ENCODE data around the gene SLC15A2. TPM values are rescaled to one million over a fixed set of nuclear protein-coding genes. Genes with fewer than 3 reads are reported as not detected.

SLC15A2 gene
- total RNA-seq, 2 experiments from 2014 or later: 0.69 to 0.75 TPM

DNA sequence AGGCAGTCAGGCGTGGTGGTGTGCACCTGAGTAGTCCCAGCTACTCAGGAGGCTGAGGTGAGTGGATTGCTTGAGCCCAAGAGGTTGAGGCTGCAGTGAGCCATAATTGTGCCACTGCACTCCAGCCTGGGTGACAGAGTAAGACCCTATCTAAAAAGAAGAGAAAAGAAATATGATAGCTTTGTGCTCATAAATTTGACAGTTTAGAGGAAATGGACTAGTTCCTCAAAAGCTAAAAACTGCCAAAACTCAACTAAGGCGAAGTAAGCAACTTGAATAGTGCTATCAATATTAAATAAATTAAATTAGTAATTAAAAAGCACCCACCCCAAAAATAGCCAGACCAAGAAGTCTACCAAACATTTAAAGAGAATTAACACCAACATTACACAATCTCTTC, 24.5 kb upstream of the SLC15A2 start:
- TF ChIP-seq, protein P1, sequence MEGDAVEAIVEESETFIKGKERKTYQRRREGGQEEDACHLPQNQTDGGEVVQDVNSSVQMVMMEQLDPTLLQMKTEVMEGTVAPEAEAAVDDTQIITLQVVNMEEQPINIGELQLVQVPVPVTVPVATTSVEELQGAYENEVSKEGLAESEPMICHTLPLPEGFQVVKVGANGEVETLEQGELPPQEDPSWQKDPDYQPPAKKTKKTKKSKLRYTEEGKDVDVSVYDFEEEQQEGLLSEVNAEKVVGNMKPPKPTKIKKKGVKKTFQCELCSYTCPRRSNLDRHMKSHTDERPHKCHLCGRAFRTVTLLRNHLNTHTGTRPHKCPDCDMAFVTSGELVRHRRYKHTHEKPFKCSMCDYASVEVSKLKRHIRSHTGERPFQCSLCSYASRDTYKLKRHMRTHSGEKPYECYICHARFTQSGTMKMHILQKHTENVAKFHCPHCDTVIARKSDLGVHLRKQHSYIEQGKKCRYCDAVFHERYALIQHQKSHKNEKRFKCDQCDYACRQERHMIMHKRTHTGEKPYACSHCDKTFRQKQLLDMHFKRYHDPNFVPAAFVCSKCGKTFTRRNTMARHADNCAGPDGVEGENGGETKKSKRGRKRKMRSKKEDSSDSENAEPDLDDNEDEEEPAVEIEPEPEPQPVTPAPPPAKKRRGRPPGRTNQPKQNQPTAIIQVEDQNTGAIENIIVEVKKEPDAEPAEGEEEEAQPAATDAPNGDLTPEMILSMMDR (IDR thresholded peaks at IDR 0.05): no peak
- H3K9me3 ChIP-seq (ENCODE audit: control insufficient read depth in 1 of 2, insufficient read depth in 1 of 2, low read length in 2 of 2): no peaks in the 10 kb centered on the region
- POLR2A ChIA-PET: no interaction called here
- CTCF ChIA-PET: no interaction called here
- H3K9me3 Mint-ChIP-seq: no peaks in the 10 kb centered on the region
- H3K4me3 Mint-ChIP-seq: no peak overlapping the region
- H3K4me3 ChIP-seq (ENCODE audit: low read length): no peak overlapping the region
- H3K36me3 ChIP-seq (ENCODE audit: insufficient read depth, low read length): no peaks in the 10 kb centered on the region
- intact Hi-C loops (cut with DNase I, micrococcal nuclease): no loop called here
- H3K4me1 Mint-ChIP-seq (ENCODE audit: low read depth): no peaks in the 10 kb centered on the region
- no peak overlapping the region for H3K27ac ChIP-seq (ENCODE audit: low read depth in 1 of 2, low read length in 2 of 2)
- no peaks in the 10 kb centered on the region for H3K27me3 Mint-ChIP-seq
- DNase-seq (no peak), ATAC-seq (ENCODE audit: poor library complexity) (no peak)
- H3K4me1 ChIP-seq (ENCODE audit: insufficient read depth, low read length): no peaks in the 10 kb centered on the region
- H3K36me3 Mint-ChIP-seq (ENCODE audit: low read depth): peaks cover 8% of the 10 kb centered on the region
- no peaks in the 10 kb centered on the region for H3K27me3 ChIP-seq (ENCODE audit: control insufficient read depth in 1 of 2, insufficient read depth in 2 of 2, low read length in 2 of 2)
- no peak overlapping the region for H3K27ac Mint-ChIP-seq

DNA sequence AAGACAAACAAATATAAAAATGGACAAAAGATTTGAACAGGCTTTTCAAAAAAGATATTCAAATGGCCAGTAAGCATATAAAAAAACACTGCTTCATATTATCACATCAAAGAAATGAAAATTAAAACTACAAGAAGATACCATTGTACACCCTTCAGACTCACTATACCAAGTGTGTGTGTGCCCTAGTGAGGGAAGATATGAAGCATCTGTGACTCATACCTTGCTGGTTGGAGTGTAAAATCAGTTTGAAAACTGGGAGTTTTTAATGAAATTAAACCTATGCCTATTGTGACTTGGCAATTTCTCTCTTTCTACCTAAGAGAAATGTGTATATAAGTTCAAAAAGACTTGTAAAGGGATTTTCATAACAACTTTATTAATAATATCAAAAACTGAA, 23.5 kb upstream of the SLC15A2 start:
- Histone ChIP-seq H3K9me3 (ENCODE audit: control insufficient read depth in 1 of 2, insufficient read depth in 1 of 2, low read length in 2 of 2) (no peaks in the 10 kb centered on the region), H3K27me3 (ENCODE audit: control insufficient read depth in 1 of 2, insufficient read depth in 2 of 2, low read length in 2 of 2) (no peaks in the 10 kb centered on the region), H3K4me3 (ENCODE audit: low read length) (no peak overlapping the region), H3K4me1 (ENCODE audit: insufficient read depth, low read length) (no peaks in the 10 kb centered on the region), H3K27ac (ENCODE audit: low read depth in 1 of 2, low read length in 2 of 2) (no peak overlapping the region), H3K36me3 (ENCODE audit: insufficient read depth, low read length) (no peaks in the 10 kb centered on the region)
- DNase-seq: no peak
- intact Hi-C loops (cut with DNase I, micrococcal nuclease): no loop called here
- POLR2A ChIA-PET: interaction anchor here (0.8 kb wide), 1 partner anchor 36 kb away, joined by 3 read pairs; the partner anchor contains the start of genes EAF2 and IQCB1
- no peaks in the 10 kb centered on the region for H3K27me3 Mint-ChIP-seq
- no peaks in the 10 kb centered on the region for H3K9me3 Mint-ChIP-seq
- no peaks in the 10 kb centered on the region for H3K4me1 Mint-ChIP-seq (ENCODE audit: low read depth)
- no peak overlapping the region for H3K4me3 Mint-ChIP-seq
- H3K27ac Mint-ChIP-seq: no peak overlapping the region
- TF ChIP-seq, protein P1 (IDR thresholded peaks at IDR 0.05): no peak
- CTCF ChIA-PET: no interaction called here
- ATAC-seq (ENCODE audit: poor library complexity): no peak
- H3K36me3 Mint-ChIP-seq (ENCODE audit: low read depth): peaks cover 8% of the 10 kb centered on the region

DNA sequence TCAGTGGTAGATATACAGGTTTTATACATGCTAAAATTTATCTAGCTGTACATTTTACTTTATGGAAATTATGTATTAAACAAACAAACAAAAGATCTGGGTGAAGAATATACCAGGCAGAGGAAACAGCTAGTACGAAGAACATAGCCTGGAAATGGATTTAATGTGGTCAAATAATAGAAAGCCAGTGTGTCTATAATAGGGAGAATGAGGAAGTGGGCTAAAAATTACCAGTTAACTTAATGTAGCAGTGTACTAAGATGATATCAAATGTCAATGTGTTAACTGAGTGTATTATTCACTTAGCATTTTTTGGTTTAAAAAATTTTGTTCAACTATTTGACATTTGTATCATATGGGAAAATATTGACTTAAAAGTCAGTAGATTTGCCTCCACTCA, 22.8 kb upstream of the SLC15A2 start:
- DNase-seq (no peak), ATAC-seq (ENCODE audit: poor library complexity) (no peak)
- H3K4me1 Mint-ChIP-seq (ENCODE audit: low read depth): no peaks in the 10 kb centered on the region
- no peaks in the 10 kb centered on the region for H3K27me3 Mint-ChIP-seq
- ChIA-PET POLR2A (no interaction called here), CTCF (no interaction called here)
- Histone ChIP-seq H3K27me3 (ENCODE audit: control insufficient read depth in 1 of 2, insufficient read depth in 2 of 2, low read length in 2 of 2) (no peaks in the 10 kb centered on the region), H3K27ac (ENCODE audit: low read depth in 1 of 2, low read length in 2 of 2) (no peak overlapping the region), H3K4me1 (ENCODE audit: insufficient read depth, low read length) (no peaks in the 10 kb centered on the region), H3K9me3 (ENCODE audit: control insufficient read depth in 1 of 2, insufficient read depth in 1 of 2, low read length in 2 of 2) (no peaks in the 10 kb centered on the region), H3K4me3 (ENCODE audit: low read length) (no peak overlapping the region), H3K36me3 (ENCODE audit: insufficient read depth, low read length) (no peaks in the 10 kb centered on the region)
- H3K9me3 Mint-ChIP-seq: no peaks in the 10 kb centered on the region
- peaks cover 8% of the 10 kb centered on the region for H3K36me3 Mint-ChIP-seq (ENCODE audit: low read depth)
- H3K4me3 Mint-ChIP-seq: no peak overlapping the region
- intact Hi-C loops (cut with DNase I, micrococcal nuclease): no loop called here
- TF ChIP-seq, protein P1 (IDR thresholded peaks at IDR 0.05): no peak
- H3K27ac Mint-ChIP-seq: no peak overlapping the region

Data from CD4-positive, alpha-beta T cell (primary cell).